Natural killer cell (primary cell): ENCODE data around the gene RCBTB2. TPM values are rescaled to one million over a fixed set of nuclear protein-coding genes. Genes with fewer than 3 reads are reported as not detected.

Experiments used
- ATAC-seq, 3 donors: fragments of 150-1000 bp in 2 of 3; fragments of 200-7000 bp in 1 of 3; cut with Tn5 transposase; 1 replicate in 1 of 3; 2 replicates in 2 of 3; pipeline ENCODE4 v1.10.0; 2021; ENCODE audit warnings: mild to moderate bottlenecking in 2 of 3, moderate library complexity in 2 of 3
- DNase-seq, 2 donors: peaks; one replicate each; pipeline versions ENCODE4 v3.0.0 to v3.0.0-alpha.2; 2013 to 2021; ENCODE audit warnings: mixed read lengths in 1 of 2
- H3K27ac ChIP-seq: one replicate; pipeline ENCODE4 v1.5.1; 2013; ENCODE audit warnings: mild to moderate bottlenecking, low read length
- H3K27me3 ChIP-seq: one replicate; pipeline ENCODE4 v1.6.1; 2013; ENCODE audit warnings: low read length; ENCODE audit not compliant: control insufficient read depth, insufficient read depth
- H3K36me3 ChIP-seq: one replicate; pipeline ENCODE4 v1.6.1; 2013; ENCODE audit warnings: low read length; ENCODE audit not compliant: control insufficient read depth, insufficient read depth
- H3K4me1 ChIP-seq: one replicate; pipeline ENCODE4 v1.6.1; 2013; ENCODE audit warnings: low read length; ENCODE audit not compliant: control insufficient read depth, insufficient read depth
- H3K4me3 ChIP-seq: one replicate; pipeline ENCODE4 v1.5.1; 2013; ENCODE audit warnings: low read length
- H3K9me3 ChIP-seq: one replicate; pipeline ENCODE4 v1.6.1; 2013; ENCODE audit warnings: low read length; ENCODE audit not compliant: control insufficient read depth, insufficient read depth
- H3K27ac Mint-ChIP-seq, 2 donors: one replicate each; pipeline ENCODE4 v1.8.0; 2022; ENCODE audit warnings: mild to moderate bottlenecking in 2 of 2, mixed read lengths in 2 of 2, moderate library complexity in 1 of 2
- H3K27me3 Mint-ChIP-seq, 2 donors: one replicate each; pipeline ENCODE4 v1.8.0; 2022; ENCODE audit warnings: low read depth in 2 of 2, mixed read lengths in 2 of 2
- H3K36me3 Mint-ChIP-seq: one replicate; pipeline ENCODE4 v1.8.0; 2022; ENCODE audit warnings: mixed read lengths
- H3K4me1 Mint-ChIP-seq, 2 donors: one replicate each; pipeline ENCODE4 v1.8.0; 2022; ENCODE audit warnings: mixed read lengths in 2 of 2
- H3K4me3 Mint-ChIP-seq: one replicate; pipeline ENCODE4 v1.8.0; 2022; ENCODE audit warnings: mild to moderate bottlenecking, moderate library complexity, mixed read lengths
- H3K9me3 Mint-ChIP-seq, 2 donors: one replicate each; pipeline ENCODE4 v1.8.0; 2022; ENCODE audit warnings: mixed read lengths in 2 of 2
- WGBS: methylation state at CpG from one replicate; pipeline ENCODE4 v1.1.7; 2013; ENCODE audit warnings: missing lambda C conversion rate; ENCODE audit not compliant: insufficient coverage; 5-methylcytosine and 5-hydroxymethylcytosine counted together
- intact Hi-C: fragments of 100-400 bp; cut with micrococcal nuclease; formaldehyde crosslinking; loops from one replicate; pipeline ENCODE4 v1.14.2; 2022
- total RNA-seq, 4 donors: library from RNA; stranded (reverse); fragments of 120-200 nt in 1 of 4; gene quantifications; one replicate each; pipeline versions ENCODE4 v1.2.3 to v1.2.4, GENCODE V29; 2013 to 2022
- TF ChIP-seq, protein P1 (sequence below): fragments of 200-600 bp; IDR thresholded peaks from one replicate; pipeline ENCODE4 v1.8.0; 2022; ENCODE audit warnings: antibody characterized with exemption

RCBTB2 gene
- total RNA-seq, 3 donors from 2014 or later (not counting 1 experiment from before 2014, with no cell fraction given): 21.9 to 27.1 (median 24.2) TPM

GRCh38 chr13:48487968-48488367, 44.9 kb downstream of the RCBTB2 start:
- ATAC-seq: no peak
- Mint-ChIP-seq H3K4me3 (peak overlapping the region; percentile 41), H3K27ac (no peak overlapping the region), H3K27me3 (no peaks in the 10 kb centered on the region), H3K9me3 (no peaks in the 10 kb centered on the region), H3K4me1 (peaks cover 50 to 53% of the 10 kb centered on the region in 2 donors), H3K36me3 (no peaks in the 10 kb centered on the region)
- WGBS: 100% methylated on average over 1 of the region's 2 CpGs
- intact Hi-C loops: no loop called here
- TF ChIP-seq, protein P1, sequence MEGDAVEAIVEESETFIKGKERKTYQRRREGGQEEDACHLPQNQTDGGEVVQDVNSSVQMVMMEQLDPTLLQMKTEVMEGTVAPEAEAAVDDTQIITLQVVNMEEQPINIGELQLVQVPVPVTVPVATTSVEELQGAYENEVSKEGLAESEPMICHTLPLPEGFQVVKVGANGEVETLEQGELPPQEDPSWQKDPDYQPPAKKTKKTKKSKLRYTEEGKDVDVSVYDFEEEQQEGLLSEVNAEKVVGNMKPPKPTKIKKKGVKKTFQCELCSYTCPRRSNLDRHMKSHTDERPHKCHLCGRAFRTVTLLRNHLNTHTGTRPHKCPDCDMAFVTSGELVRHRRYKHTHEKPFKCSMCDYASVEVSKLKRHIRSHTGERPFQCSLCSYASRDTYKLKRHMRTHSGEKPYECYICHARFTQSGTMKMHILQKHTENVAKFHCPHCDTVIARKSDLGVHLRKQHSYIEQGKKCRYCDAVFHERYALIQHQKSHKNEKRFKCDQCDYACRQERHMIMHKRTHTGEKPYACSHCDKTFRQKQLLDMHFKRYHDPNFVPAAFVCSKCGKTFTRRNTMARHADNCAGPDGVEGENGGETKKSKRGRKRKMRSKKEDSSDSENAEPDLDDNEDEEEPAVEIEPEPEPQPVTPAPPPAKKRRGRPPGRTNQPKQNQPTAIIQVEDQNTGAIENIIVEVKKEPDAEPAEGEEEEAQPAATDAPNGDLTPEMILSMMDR: no peak
- Histone ChIP-seq H3K9me3 (no peaks in the 10 kb centered on the region), H3K27me3 (no peaks in the 10 kb centered on the region), H3K4me3 (no peak overlapping the region), H3K36me3 (peaks cover 13% of the 10 kb centered on the region), H3K27ac (peak overlapping the region; percentile 90), H3K4me1 (peaks cover 35% of the 10 kb centered on the region)
- DNase-seq: no peak

DNA sequence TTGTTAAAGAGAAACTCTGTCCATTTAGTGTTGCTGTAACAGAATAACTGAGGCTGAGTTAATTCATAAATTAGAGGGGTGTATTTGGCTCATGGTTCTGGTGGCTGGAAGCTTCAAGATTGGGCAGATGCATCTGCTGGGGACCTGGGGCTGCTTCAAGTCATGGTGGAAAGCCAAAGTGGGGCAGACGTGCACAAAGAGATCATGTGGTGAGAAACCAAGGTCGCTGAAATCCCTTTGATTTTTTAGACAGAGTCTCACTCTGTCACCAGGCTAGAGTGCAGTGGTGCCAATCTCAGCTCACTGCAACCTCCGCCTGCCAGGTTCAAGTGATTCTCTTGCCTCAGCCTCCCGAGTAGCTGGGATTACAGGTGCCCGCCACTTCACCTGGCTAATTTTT, 46.0 kb downstream of the RCBTB2 start:
- peak overlapping the region; percentile 21 for H3K27ac ChIP-seq
- H3K4me1 ChIP-seq: peaks cover 24% of the 10 kb centered on the region
- TF ChIP-seq, protein P1: no peak
- WGBS: 76% methylated on average over 5 of the region's 5 CpGs
- Mint-ChIP-seq H3K36me3 (peaks cover 9% of the 10 kb centered on the region), H3K27ac (peak overlapping the region; percentile 74 to 75), H3K4me3 (no peak overlapping the region), H3K9me3 (no peaks in the 10 kb centered on the region), H3K27me3 (no peaks in the 10 kb centered on the region), H3K4me1 (peaks cover 53 to 58% of the 10 kb centered on the region in 2 donors)
- no peak overlapping the region for H3K4me3 ChIP-seq
- ATAC-seq: peak in 1 of 3 donors; percentile 15
- no peak for DNase-seq
- H3K27me3 ChIP-seq: no peaks in the 10 kb centered on the region
- H3K9me3 ChIP-seq: no peaks in the 10 kb centered on the region
- H3K36me3 ChIP-seq: peaks cover 15% of the 10 kb centered on the region
- intact Hi-C loops: no loop called here

DNA sequence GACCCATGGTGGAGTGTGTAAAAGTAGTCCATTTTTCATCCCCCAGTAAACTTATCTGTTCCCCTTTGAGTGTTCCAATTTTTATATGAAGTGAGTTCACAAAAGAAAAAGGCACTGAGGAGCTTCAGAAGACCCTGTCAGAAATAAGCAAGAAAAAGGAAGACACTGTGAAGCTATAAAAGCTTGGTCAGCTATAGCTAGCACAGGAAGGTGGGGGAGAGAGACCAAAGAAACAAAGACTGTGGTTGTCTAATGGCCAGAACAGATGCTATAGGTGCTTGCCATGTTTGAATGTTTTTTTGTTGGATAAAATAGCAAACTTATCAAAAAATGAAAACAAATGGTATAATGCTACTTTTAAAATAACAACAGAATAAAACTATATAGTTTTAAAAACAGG, 46.5 kb downstream of the RCBTB2 start:
- H3K27ac ChIP-seq: peak overlapping the region; percentile 21
- intact Hi-C loops: no loop called here
- H3K9me3 ChIP-seq: no peaks in the 10 kb centered on the region
- Mint-ChIP-seq H3K27me3 (no peaks in the 10 kb centered on the region), H3K4me1 (peaks cover 53 to 58% of the 10 kb centered on the region in 2 donors), H3K4me3 (peak overlapping the region; percentile 60), H3K36me3 (peaks cover 9% of the 10 kb centered on the region), H3K27ac (peak overlapping the region; percentile 74 to 75), H3K9me3 (no peaks in the 10 kb centered on the region)
- DNase-seq (no peak), ATAC-seq (peak in 2 of 3 donors; percentile 32 to 59)
- H3K27me3 ChIP-seq: no peaks in the 10 kb centered on the region
- peaks cover 20% of the 10 kb centered on the region for H3K4me1 ChIP-seq
- peaks cover 15% of the 10 kb centered on the region for H3K36me3 ChIP-seq
- no peak overlapping the region for H3K4me3 ChIP-seq
- TF ChIP-seq, protein P1: no peak

DNA sequence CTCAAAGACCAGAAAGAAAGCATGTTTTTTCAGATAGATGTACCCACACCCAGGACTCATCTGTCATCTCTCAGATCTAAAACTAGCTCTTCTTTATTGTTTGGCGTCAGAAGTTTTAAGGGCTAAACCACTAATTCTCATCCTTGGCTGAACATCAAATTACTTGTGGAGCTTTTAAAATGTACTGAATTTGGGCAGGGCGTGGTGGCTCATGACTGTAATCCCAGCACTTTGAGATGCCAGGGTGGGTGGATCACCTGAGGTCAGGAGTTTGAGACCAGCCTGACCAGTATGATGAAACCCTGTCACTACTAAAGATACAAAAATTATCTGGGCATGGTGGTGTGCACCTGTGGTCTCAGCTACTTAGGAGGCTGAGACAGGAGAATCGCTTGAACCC, 47.4 kb downstream of the RCBTB2 start:
- Mint-ChIP-seq H3K4me3 (no peak overlapping the region), H3K4me1 (peaks cover 49 to 54% of the 10 kb centered on the region in 2 donors), H3K27ac (peak overlapping the region; percentile 74 to 75), H3K36me3 (peaks cover 9% of the 10 kb centered on the region), H3K27me3 (no peaks in the 10 kb centered on the region), H3K9me3 (no peaks in the 10 kb centered on the region)
- DNase-seq (no peak), ATAC-seq (no peak)
- no peak overlapping the region for H3K27ac ChIP-seq
- H3K4me1 ChIP-seq: peaks cover 13% of the 10 kb centered on the region
- WGBS: 91% methylated on average over 3 of the region's 3 CpGs
- H3K27me3 ChIP-seq: no peaks in the 10 kb centered on the region
- no peak overlapping the region for H3K4me3 ChIP-seq
- peaks cover 18% of the 10 kb centered on the region for H3K36me3 ChIP-seq
- intact Hi-C loops: no loop called here
- no peaks in the 10 kb centered on the region for H3K9me3 ChIP-seq
- TF ChIP-seq, protein P1: no peak
